AG10803 (cell line): Measurements from ENCODE around the gene RNASEL.

Experiments used
- DNase-seq: peaks from one replicate; pipeline ENCODE4 v3.0.0; 2010; ENCODE audit warnings: low read depth
- H3K4me3 ChIP-seq: 2 replicates; pipeline ENCODE4 v1.5.1; 2011; ENCODE audit warnings: mild to moderate bottlenecking, low read length, control low read depth
- TF ChIP-seq, protein P1 (sequence below): conservative IDR thresholded peaks from 2 replicates; pipeline ENCODE4 v1.5.1; 2011; ENCODE audit warnings: mild to moderate bottlenecking, low read length, control low read depth, inconsistent platforms

The RNASEL gene

DNA sequence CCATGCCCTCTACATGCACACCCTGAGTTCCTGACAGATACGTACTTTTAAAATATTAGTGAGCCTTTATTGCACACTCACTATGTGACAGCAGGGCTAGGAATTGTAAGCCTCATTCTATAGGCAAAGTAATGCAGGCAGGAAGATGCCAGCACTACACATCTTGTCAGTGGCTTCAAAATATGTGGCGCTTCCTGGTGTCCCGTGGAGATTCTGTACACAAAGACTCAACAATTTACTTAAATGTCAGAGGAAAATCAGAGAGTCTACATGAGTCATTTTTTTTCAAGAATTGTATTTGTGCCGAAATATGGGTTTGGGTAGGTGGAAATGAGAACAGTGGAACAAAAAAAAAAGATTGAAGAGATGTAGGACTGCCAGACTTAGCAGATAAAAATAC lies 27.6 kb downstream of the RNASEL start:
- TF ChIP-seq, protein P1, sequence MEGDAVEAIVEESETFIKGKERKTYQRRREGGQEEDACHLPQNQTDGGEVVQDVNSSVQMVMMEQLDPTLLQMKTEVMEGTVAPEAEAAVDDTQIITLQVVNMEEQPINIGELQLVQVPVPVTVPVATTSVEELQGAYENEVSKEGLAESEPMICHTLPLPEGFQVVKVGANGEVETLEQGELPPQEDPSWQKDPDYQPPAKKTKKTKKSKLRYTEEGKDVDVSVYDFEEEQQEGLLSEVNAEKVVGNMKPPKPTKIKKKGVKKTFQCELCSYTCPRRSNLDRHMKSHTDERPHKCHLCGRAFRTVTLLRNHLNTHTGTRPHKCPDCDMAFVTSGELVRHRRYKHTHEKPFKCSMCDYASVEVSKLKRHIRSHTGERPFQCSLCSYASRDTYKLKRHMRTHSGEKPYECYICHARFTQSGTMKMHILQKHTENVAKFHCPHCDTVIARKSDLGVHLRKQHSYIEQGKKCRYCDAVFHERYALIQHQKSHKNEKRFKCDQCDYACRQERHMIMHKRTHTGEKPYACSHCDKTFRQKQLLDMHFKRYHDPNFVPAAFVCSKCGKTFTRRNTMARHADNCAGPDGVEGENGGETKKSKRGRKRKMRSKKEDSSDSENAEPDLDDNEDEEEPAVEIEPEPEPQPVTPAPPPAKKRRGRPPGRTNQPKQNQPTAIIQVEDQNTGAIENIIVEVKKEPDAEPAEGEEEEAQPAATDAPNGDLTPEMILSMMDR: no peak
- H3K4me3 ChIP-seq: no peak overlapping the region
- DNase-seq: no peak

DNA sequence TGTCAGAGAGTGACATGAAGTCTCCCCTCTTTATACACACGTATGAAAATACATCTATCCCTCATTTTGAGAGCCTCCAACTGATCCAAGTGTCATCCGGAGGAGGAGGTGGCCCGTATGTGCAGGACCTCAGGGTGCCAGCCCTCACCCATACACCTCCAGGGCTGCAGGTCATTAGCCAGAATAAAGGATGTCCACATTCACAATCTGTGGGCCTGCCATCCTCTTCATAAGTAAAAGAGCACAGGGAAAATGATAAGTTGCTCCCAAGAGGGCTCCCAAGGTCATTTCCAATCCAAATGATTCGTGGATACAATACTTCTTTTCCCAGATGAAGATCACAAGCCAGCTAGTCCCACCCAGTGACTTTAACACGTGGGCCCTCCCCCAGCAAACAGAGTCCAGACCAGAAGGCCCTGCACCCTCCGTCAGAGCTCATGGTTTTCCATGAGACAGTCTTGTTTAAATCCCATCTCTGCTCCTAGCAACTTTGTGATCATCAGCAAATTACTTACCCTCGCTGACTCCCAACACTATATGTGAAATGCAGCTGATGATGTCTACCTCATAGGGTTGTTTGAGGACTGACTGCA lies 28.6 kb downstream of the RNASEL start:
- TF ChIP-seq, protein P1: no peak
- H3K4me3 ChIP-seq: no peak overlapping the region
- no peak for DNase-seq

GRCh38 chr1:182556279-182556678 lies 32.8 kb downstream of the RNASEL start:
- TF ChIP-seq, protein P1: no peak
- DNase-seq: no peak
- H3K4me3 ChIP-seq: no peak overlapping the region

DNA sequence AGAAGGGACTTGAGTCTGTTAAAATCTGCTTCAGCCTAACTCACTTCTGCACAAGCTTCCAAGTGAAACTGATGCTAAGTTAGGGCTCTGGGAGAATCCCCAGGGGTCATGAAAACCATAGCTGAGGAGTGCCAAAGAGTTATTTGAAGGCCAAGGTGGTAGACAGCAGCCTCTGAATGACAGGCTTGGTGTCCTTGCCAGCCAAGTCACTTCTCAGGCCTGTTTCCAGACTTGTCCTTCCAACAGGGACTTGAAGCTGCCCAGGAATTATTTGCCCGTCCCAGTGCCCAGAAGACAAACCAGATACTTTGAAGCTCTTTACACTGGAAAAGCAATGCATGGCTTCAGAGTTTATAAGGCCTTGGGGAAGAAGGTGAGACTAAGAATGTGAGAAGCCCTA lies 33.6 kb downstream of the RNASEL start:
- DNase-seq: no peak
- no peak overlapping the region for H3K4me3 ChIP-seq
- TF ChIP-seq, protein P1: no peak

- H3K4me3 ChIP-seq: no peak overlapping the region
- TF ChIP-seq, protein P1: no peak
- DNase-seq: peak; percentile 3
Observed at GRCh38 chr1:182552527-182552926, 36.5 kb downstream of the RNASEL start.

GRCh38 chr1:182549811-182550210 lies 39.2 kb downstream of the RNASEL start:
- TF ChIP-seq, protein P1: no peak
- no peak overlapping the region for H3K4me3 ChIP-seq

DNA sequence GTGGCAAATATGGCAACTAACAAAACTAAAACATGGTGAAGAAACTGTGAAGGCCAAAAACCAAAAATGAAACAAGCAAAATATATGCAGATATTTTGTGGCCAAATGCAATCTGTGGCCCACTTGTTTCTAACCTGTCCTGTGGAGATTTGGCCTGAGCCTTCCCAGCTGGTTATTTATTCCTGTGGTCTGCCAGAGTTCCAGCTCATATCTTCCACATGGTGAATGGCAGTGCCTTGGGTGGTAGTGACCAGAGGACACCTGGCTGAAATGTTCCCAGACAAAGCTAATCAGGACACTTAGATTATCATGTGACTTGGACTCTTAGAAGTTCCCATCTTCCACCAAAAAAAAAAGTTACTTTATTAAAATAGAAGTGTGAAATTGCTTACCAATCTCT lies 39.7 kb downstream of the RNASEL start:
- H3K4me3 ChIP-seq: no peak overlapping the region
- no peak for DNase-seq
- TF ChIP-seq, protein P1: no peak

More at GRCh38 chr1:182549811-182550210, 39.2 kb downstream of the RNASEL start:
- DNase-seq: no peak
